GM23248 (cell line): ENCODE measurements around the gene SCAPER.

Experiments
- EZH2 ChIP-seq: fragments of 200-600 bp; sonication (generic); IDR thresholded peaks from 2 replicates; pipeline ENCODE4 v1.6.1; 2018; ENCODE audit warnings: antibody characterized with exemption, mild to moderate bottlenecking; ENCODE audit not compliant: insufficient read depth, poor library complexity, severe bottlenecking
- EZH2phosphoT487 ChIP-seq: fragments of 200-600 bp; sonication (generic); IDR thresholded peaks from 2 replicates; pipeline ENCODE4 v1.6.1; 2018; ENCODE audit warnings: antibody characterized with exemption, moderate library complexity, mild to moderate bottlenecking, low read depth; ENCODE audit not compliant: insufficient read depth

DNA sequence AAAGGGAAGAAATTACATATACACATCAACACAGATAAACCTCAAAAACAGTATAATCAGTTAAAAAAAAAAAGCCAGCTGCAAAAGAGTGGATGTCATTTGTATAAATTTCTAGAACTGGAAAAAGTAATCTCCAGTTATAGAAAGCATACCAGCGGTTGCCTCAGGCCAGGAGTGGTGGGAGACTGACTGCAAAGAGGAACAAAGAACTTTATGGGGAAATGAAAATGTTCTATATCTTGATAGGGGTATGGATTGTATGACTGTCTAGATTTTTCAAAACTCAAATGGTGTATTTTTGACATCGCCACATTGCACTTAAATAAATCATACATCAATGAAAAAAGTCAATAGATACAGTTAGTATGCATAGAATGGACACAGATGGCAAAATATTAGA lies 241.6 kb downstream of the SCAPER start:
- TF ChIP-seq EZH2phosphoT487: no peak
- TF ChIP-seq EZH2: no peak
